Measurements from ENCODE around the gene GPR84.

DNA sequence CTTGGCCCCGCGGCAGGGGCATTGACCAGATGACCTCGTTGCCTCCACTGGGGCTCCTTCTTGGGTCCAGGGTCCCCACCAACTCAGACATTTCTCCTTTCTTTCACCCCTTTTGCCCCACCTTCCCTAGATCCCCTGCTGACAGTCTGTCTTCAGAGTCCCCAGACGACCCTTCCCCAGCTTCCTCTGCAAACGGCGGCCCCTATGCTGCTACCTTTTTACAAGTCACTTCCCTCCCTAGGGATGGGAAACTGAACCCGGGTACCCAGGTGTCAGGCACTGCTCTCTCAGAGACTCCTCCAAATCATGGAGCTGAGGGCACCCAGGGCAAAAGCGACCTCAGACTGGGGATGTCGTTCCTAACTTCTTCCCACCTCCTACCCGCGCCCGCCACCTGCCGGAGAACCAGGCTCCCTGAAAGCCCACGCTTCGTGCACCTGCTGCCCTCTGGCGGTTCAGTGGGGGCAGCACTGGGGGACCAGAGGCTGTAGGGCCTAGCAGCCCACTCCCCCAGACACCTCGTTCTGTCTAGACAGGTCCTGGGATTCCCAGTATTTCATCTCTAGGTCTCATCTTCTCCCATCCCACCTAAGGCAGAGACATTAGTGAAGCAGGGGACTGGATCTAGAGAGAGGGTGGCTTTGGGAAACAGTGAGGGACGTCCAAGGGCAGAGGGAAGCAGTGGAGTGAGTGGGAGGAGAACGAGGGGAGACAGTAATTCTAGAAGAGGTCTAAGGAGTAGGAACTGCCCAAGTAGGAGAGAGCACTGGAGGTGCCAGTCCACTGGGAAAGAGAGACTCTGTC is 15.3 kb upstream of the GPR84 start:
- TF ChIP-seq CTCF (IDR thresholded peaks at IDR 0.05) = peak; percentile 99 to 100 (median 100)
- TF ChIP-seq POLR2A (IDR thresholded peaks at IDR 0.05) = no peak
- peak in 1 of 2 donors; percentile 30 for TF ChIP-seq EP300 (IDR thresholded peaks at IDR 0.05)

All from tibial nerve (tissue), 4 donors.